HCEC 1CT (cell line): ENCODE measurements around the gene CNGA2.

ENCODE experiments used
- DNase-seq: peaks from one replicate; pipeline ENCODE4 v3.0.0-alpha.2; 2017

CNGA2 gene

DNA sequence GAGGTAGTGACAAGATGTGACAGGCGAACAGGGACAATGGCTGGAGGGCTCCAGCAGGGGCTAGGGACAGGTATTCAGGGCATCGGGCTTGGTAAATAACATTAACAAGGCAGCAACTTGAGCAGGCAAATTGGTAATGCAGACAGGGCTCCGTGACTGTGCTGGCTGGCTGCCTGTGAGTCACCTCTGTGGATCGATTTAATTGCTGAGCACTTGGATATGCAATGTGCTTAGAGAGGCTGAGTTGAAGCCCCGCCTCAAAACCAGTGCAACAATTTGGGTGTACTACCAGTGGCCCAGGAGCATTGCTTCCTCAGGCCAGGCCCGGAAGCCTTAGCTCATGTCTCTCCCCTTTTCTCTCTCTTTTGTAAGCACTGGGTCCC lies 19.5 kb downstream of the CNGA2 start:
- peak; percentile 30 for DNase-seq

DNA sequence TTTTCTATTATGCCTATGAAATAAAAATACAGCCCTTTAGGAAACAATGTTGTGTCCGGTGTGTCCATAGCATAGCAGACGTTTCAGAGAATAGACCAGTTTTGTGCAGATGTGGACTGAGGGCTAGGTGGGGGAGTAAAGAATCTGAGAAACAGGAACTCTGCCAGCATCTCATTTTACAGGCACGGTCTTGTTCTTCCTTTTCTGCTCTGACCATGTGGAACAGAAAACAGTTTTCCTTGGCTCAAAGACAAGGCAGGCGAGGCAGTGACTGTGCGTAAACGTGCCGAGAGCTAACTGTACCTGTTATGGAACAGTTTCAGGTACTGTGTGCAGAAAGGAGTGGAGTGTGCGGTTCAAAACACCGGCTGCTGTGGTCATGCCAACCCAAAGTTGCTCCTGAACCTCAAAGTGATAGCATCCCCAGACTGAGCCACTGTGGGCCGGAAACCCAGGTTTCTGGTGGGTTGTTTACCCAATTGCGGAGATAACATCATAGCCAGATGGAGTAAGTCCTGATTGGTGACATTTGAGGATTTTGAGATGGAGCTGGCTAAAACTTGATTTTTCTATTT lies 20.2 kb downstream of the CNGA2 start:
- no peak for DNase-seq

DNA sequence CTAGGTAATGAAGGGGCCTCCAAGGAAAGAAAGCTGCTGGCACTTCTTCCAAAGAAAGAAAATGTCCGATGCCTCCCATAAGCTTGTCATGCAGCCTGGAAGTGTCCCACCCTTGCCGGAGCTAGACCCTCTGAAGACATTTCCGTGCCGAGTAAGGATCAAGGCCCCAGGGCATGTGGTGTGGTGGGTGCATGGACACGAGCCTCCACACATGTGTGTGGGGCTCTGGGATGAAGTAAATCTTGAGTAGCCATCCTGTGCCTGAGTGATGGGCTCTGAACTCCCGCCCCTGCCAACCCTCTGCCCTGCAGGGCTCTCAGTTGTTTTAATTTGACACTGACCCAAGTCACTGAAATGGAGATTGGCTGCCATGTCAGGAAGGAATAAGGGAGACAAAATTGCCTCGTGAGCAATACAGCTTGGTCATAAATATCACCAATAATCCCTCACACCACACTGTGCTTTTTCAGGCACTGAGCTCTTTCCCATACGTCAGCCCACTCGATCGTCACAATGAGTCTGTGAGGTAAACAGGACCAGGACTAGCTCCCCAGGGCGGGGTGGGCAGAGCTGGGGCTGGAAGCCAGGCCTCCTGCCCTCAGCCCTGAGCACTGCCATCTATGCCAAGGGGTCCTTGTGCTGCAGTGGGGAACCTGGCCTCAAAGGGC lies 24.6 kb downstream of the CNGA2 start:
- no peak for DNase-seq

DNA sequence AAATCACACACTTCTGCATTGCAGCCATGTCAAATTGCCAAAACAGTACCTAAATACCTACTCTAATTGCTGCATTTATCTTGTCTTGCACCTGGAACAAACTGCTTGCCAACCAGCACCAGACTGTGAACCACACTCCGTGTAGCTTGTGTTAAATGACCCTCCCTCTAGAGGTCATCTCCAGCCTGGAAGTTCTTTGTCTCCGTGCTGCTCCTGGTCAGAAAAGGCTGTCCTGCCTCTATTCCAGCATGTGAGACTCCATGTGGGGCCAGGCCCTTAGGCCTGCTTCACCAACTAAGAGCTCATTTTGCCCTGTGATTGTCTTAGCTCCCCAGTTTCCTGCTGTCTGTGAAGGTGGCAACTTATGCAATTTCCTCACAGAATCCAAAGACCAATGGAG lies 28.3 kb downstream of the CNGA2 start:
- no peak for DNase-seq

DNA sequence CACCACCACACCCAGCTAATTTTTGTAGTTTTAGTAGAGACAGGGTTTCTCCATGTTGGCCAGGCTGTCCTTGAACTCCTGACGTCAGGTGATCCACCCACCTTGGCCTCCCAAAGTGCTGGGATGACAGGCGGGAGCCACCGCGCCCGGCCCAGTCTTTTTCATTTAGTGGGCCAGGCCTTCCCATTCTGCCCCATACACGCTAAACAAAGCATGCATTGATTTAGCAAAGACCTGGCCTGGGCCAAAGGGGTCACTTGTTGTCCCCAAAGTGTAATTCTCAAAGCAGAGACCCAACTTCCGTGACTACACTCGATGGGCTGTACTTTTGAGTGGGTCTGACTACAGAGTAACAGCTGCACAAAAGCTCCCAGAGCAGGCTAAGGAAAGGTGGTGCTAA lies 29.2 kb downstream of the CNGA2 start:
- no peak for DNase-seq

DNA sequence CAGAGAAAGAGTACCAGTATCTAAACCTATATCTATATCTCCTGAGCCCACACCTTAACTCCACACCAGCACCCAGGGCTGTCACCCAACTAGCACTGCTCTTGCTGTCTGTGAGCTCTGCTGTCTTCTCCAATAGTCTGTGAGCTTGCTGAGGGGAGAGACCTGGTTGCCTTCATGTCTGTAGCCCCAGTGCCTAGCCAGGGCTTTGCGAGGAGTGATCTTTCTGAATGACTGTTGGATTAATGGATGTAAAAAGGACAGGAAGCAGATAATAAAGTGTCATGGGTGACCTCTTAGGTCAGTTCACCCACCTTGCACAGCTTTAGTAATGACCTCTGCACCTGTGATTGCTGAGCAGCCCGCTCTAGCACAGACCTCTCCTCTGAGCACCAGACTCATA lies 30.5 kb downstream of the CNGA2 start:
- no peak for DNase-seq

DNA sequence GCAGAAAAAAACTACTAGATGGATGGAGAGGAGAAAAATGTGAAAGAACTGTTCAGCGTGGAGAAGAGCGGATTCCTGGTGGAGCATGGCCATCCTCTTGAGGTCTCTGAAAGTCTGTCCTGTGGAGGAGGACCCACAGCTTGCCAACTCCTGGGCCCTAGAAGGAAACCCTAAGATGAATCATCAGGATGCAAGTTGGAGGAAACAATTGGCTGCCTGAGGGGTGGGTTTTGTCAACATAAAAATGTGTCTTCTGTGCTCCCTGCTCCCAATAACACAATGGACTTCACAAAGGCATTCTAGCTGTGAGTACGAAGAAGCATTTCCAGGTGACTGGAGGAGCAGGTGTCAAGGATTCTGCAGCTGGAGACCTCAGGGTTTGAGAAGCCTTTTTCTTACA lies 37.2 kb downstream of the CNGA2 start:
- no peak for DNase-seq

DNA sequence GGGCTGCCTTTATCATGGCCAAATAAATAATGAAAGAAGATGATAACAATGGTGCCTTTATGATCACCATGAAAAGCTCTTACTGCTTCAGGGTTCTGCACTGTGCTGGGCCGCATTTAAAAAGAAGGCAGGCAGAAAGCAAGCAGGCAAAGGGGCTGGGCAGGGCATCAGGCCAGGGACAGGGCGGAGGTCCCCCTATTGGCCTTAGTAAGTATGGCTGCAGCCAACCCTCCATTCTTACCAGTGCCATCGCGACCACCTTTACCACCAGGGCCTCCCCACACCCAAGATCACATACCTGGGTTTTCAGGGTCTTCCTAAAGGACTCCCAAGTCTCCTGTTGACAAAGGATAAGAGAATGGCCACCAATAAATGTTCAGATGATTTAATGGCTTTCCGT lies 38.9 kb downstream of the CNGA2 start:
- DNase-seq = no peak

DNA sequence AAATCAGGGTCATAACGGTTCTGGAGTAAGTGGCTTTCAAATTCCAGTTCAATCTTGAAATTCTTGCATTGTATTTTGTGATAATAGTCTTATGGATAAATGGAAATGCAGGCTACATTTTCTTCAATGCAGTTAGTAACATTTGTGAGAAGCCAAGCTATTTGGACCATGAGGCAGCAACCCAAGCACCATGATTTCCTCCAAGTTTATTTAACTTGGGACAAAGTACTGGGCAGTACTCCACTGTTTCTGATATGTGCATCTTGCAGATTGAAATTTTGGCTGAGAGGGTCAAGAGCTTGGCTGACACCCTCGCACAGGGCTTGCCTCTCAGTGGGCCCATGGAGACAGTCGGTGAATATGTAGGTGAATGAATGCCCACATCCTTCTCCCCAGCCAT lies 39.9 kb downstream of the CNGA2 start:
- DNase-seq = no peak

DNA sequence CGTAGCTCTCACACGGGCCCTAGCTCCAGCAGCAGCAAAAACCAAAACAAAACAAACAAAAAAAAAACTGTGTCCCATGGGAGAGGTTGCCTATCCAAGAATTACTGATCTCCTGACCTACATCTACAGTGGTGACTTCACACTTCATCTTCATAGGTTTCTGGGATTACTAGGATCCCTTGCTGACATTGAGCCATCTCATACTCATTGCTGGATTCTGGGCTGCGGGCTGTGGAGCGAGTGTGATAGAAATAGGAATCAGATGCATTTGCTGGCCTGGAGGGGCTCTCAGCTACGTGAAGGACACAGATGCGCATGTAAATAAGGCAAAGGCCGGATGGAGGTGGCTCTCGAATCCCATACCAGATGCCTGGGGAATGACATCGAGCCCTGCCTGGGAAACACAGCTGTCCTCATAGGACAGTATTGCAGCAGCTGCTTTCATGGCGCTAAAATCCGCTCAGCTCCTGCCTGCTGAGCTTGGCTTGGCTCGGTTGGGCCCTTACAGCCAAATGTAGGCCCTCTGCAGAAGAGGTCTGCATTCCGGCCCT lies 41.7 kb downstream of the CNGA2 start:
- no peak for DNase-seq

DNA sequence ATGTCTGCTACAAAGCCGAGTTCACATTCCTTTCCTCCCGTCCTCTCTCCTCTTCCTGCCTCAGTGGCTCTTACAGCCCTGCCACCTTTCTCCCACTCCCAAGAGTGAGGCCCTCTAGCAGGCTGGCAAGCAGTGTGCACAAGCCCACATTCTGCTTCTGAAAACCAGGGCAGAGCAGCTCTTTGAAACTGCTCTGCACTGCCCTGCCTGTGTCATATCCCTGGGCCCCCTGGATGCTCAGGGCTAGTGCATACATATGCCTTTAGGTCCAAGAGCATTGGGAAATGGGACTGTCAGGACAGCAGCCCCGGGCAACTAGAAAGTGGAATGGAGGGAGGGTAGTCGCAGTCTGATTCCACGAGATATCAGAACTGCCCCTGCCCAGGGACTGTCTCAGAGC lies 42.4 kb downstream of the CNGA2 start:
- DNase-seq = no peak

DNA sequence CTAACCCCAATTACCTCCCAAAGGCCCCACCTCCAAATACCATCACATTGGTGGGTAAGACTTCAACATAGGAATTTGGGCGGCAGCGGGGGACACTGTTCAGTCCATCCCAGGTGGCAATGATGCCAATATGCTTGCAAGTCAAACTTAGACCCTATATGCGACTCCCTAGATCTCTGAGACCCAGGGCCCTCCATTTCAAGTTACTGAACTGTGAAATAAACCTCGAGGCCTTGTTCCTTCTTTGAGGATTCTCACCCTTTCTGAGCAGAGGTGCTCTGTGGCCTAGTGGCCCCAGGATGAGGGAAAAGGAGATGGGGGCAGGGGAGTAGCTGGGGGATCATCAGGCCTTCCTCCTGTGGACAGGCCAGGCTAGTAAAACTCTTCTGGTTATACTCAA lies 44.7 kb downstream of the CNGA2 start:
- no peak for DNase-seq

DNA sequence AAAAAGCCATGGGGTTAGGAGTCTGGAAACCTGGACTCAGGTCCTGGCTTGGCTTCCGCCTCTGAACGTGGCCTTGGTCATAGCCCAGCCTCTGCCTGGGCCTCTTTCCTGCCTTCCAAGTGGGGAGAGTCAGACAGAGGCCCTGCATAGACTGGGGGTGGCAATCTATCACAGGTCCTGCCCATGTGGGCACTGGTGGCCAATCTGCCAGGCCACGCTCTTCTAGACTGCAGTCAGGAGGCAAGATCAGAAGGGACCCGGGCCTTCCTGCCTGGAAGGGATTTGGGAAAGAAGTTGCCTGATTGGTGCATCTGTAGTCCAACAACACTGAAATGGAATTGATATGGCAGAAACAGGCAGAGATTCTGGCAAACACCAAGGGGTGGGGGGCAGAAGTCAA lies 46.1 kb downstream of the CNGA2 start:
- DNase-seq = no peak

DNA sequence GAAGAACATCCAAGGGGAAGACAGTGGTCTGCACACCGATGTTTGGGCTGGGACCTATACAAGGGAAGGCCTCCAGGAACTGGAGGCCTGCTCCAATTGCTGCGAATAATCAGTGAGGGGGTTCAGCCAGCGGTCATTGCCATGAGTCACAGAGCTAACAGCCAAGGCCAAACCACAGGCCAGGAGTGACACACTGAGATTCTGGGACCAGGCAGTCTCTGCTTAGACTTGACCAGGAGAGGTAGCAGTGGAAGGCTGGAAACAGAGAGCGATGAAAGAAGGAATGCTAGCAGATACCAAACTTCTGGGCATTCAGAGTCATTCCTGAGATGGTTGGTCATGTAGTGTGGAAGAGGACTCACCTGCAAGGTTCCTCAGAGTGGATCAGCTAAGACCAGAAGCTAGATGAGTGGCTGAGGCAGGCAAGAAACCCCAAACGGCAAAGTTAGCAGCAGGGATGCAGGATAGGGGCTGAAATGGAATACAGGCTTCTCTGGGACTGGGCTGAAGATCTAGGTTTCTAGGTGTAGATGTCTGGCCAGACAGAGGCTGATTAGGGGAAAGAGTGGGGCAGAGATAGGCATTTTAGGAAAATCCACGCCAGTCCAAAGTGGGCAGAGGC lies 54.7 kb downstream of the CNGA2 start:
- DNase-seq = peak; percentile 52

DNA sequence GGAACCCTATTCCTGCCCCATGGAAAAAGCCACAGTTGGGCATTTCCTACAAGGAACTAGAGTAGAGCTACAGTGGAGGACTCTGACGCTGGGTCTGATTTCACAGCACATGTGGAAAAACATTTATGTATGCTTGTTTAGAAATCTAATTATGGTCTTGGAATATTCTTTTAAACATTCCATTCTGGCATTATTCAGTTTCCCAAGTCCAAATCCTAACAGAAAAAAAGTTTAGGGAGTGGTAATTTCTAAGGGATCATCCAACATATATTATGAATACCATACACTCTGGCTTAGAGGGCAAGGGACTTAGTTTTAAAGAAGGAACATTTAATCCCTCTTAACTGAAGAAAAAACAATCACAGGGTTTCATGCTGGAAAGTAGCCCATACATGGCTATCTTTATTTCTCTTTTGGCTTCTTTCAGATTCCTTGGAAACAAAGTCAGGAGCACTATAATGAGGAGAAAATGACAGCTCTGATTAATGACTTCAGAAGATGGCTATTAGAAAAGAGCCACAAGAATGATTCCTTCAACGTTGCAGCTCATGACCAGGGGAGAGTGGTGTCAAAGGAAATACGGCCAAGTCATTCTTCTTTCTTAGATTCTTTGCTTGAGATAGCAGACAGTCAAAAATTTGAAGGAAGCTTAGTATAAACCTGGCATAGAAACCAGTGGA lies 56.1 kb downstream of the CNGA2 start:
- peak; percentile 0 for DNase-seq

DNA sequence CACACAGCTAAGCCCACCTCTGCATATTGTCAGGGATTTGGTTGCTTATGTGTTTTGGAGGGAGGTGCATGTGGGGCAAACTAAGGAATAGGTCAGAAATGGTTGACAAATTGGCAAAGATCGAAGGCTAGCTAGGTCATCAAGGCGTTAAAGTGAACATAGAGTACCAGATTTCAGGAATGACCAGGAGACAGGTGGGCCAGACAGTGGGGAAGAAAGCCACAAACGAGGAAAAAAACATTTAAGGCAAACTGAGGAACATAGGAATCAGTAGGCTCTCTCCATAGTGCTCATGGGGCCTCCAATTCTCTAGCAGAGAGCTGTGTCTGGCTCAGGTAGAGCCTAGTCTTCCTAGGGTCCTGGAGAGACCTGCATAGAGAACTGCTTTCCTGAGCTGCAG lies 57.4 kb downstream of the CNGA2 start:
- no peak for DNase-seq

DNA sequence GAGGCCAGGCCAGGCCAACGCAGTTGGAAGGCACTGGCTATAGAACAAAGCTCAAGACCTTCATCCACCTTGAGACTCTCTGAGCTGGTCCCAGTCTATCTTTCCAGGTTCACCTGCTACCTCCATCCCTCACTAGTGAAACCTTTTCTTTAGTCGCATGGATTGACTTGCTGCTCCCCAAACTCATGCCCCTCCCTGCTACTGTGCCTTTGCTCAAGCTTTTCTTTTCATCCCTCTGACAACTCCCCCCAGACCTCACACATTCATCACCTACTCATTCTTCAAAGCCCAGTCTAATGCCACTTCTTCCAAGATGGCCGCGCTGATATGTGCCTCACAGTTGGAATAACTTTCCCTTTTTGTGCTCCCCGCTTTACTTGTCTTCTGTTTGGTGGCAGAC lies 58.0 kb downstream of the CNGA2 start:
- DNase-seq = no peak

DNA sequence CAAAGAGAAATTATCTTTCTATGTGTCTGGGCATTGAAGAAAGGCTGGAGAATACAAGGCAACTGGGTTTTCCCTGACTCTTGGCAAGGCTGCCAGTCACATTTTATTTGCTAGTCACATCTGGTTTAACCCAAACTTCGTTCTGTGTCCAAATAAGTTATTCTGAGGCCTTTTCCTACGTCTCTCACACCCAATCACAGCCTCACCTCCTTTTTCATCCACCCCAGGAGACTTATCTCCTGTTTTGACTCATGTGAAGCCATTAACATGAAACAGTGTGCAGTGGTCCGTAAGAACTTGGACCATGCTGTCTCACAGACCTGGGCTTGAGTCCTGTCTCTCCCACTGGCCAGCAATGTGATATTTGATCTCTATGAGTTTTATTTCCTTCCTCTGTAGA lies 59.3 kb downstream of the CNGA2 start:
- DNase-seq = no peak
